Keratinocyte (primary cell): ENCODE measurements around the gene CPNE7. TPM values are rescaled to one million over a fixed set of nuclear protein-coding genes. Genes with fewer than 3 reads are reported as not detected.

Experiments
- DNase-seq: peaks from one replicate; pipeline ENCODE4 v3.0.0-alpha.2; 2011; ENCODE audit warnings: low read depth, missing footprints, low spot score
- FAIRE-seq: peaks from 2 replicates; lab custom pipeline; 2011; peaks lifted over from hg19 to GRCh38; lab: Jason Lieb, UNC
- H2AFZ ChIP-seq: 2 replicates; pipeline ENCODE4 v1.6.0; 2012; ENCODE audit warnings: low read length, control low read depth, inconsistent platforms; ENCODE audit not compliant: control insufficient read depth
- H3K27ac ChIP-seq: 2 replicates; pipeline ENCODE4 v1.5.1; 2011; ENCODE audit warnings: low read length; ENCODE audit not compliant: control insufficient read depth, insufficient read depth
- H3K27me3 ChIP-seq: 3 replicates; pipeline ENCODE4 v1.6.0; 2011; ENCODE audit warnings: low read length; ENCODE audit not compliant: control insufficient read depth, insufficient read depth; ENCODE audit errors: extremely low read depth
- H3K36me3 ChIP-seq, 2 experiments: 2 replicates in 1 of 2; 3 replicates in 1 of 2; pipeline ENCODE4 v1.5.1; 2011; ENCODE audit warnings: low read length in 2 of 2, mild to moderate bottlenecking in 1 of 2; ENCODE audit not compliant: control insufficient read depth in 2 of 2, insufficient read depth in 2 of 2; ENCODE audit errors: extremely low read depth in 1 of 2
- H3K4me1 ChIP-seq: 3 replicates; pipeline ENCODE4 v1.5.1; 2011; ENCODE audit warnings: low read length; ENCODE audit not compliant: control insufficient read depth, insufficient read depth; ENCODE audit errors: extremely low read depth
- H3K4me2 ChIP-seq: 3 replicates; pipeline ENCODE4 v1.6.0; 2011; ENCODE audit warnings: low read depth, low read length; ENCODE audit not compliant: control insufficient read depth, insufficient read depth; ENCODE audit errors: extremely low read depth
- H3K4me3 ChIP-seq, 3 experiments: fragments of 200-600 bp in 1 of 3; sonication (generic) in 1 of 3; 2 replicates in 2 of 3; 3 replicates in 1 of 3; pipeline ENCODE4 v1.5.1; 2011 to 2016; ENCODE audit warnings: low read length in 3 of 3, mild to moderate bottlenecking in 3 of 3, control low read depth in 2 of 3, inconsistent platforms in 1 of 3, low read depth in 1 of 3, mixed read lengths in 1 of 3, mixed run types in 1 of 3, moderate library complexity in 1 of 3; ENCODE audit not compliant: control insufficient read depth in 2 of 3, insufficient read depth in 2 of 3; ENCODE audit errors: extremely low read depth in 1 of 3
- H3K79me2 ChIP-seq: 2 replicates; pipeline ENCODE4 v1.6.0; 2012; ENCODE audit warnings: low read length; ENCODE audit not compliant: control insufficient read depth, insufficient read depth
- H3K9ac ChIP-seq: 3 replicates; pipeline ENCODE4 v1.6.0; 2011; ENCODE audit warnings: low read length; ENCODE audit not compliant: control insufficient read depth, insufficient read depth; ENCODE audit errors: extremely low read depth
- H3K9me1 ChIP-seq: 3 replicates; pipeline ENCODE4 v1.6.0; 2011; ENCODE audit warnings: low read length; ENCODE audit not compliant: control insufficient read depth, insufficient read depth; ENCODE audit errors: extremely low read depth
- H3K9me3 ChIP-seq: 2 replicates; pipeline ENCODE4 v1.5.1; 2012; ENCODE audit warnings: low read depth, low read length; ENCODE audit not compliant: control insufficient read depth
- H4K20me1 ChIP-seq: 3 replicates; pipeline ENCODE4 v1.6.0; 2011; ENCODE audit warnings: low read length; ENCODE audit not compliant: control insufficient read depth, insufficient read depth; ENCODE audit errors: extremely low read depth
- EZH2 ChIP-seq: IDR thresholded peaks from one replicate; pipeline ENCODE4 v1.6.1; 2012; ENCODE audit warnings: inconsistent platforms, mild to moderate bottlenecking, low read length, moderate library complexity
- dilution Hi-C: fragments of 300-500 bp; cut with MboI; formaldehyde crosslinking; loops from one replicate; pipeline ENCODE4 v1.7.0; 2020; ENCODE audit warnings: low sequenced_read_pairs; ENCODE audit not compliant: extremely low pct_ligation_motif_present
- polyA plus RNA-seq, 5 experiments: library from polyadenylated mRNA; depleted of rRNA in 3 of 5; stranded (reverse) in 3 of 5; stranded (forward) in 1 of 5; unstranded in 1 of 5; fragments of >200 nt; gene quantifications; 1 replicate in 1 of 5; 2 replicates in 3 of 5; 3 replicates in 1 of 5; pipeline versions ENCODE4 v1.2.1 to v1.2.3, GENCODE V29; 2011 to 2012; ENCODE audit warnings: missing spikeins in 2 of 5, low read depth in 1 of 5, low replicate concordance in 1 of 5
- TF ChIP-seq, protein P1 (sequence below), 3 experiments: IDR thresholded peaks in 1 of 3; conservative IDR thresholded peaks in 1 of 3; optimal IDR thresholded peaks in 1 of 3; 2 replicates in 2 of 3; 3 replicates in 1 of 3; pipeline versions ENCODE3 to v1.5.1; 2011; ENCODE audit warnings: low read length in 3 of 3, mild to moderate bottlenecking in 3 of 3, moderate library complexity in 2 of 3, control low read depth in 1 of 3, inconsistent platforms in 1 of 3; ENCODE audit not compliant: insufficient read depth in 2 of 3; ENCODE audit errors: extremely low read depth in 1 of 3

Gene CPNE7
- polyA plus RNA-seq, 1 donor (not counting 4 experiments of a cell fraction or from before 2014, with no cell fraction given), result 9.1 TPM

DNA sequence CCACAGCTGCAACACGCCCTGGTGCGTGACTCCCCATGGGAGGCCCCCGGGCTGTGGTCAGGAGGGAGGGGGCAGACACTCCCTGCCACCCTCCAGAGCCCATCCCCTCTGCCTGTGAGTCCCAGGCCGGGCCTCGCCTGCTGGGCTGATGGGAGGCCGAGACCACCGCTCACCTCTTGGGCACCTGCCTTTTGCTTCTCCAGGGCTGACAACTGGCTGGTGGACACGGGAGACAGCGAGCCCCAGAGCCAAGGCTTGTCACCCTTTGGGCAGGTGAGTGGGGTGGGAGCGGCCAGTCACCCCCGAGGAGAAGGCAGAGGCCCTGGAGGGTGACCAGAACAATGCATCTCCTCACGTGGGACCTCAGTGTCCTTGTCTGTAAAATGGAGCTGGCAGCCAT lies 61.1 kb downstream of the CPNE7 start:
- no peaks in the 10 kb centered on the region for H3K9me1 ChIP-seq
- H3K4me3 ChIP-seq, result no peak overlapping the region
- DNase-seq (no peak), FAIRE-seq (no peak)
- TF ChIP-seq, protein P1, sequence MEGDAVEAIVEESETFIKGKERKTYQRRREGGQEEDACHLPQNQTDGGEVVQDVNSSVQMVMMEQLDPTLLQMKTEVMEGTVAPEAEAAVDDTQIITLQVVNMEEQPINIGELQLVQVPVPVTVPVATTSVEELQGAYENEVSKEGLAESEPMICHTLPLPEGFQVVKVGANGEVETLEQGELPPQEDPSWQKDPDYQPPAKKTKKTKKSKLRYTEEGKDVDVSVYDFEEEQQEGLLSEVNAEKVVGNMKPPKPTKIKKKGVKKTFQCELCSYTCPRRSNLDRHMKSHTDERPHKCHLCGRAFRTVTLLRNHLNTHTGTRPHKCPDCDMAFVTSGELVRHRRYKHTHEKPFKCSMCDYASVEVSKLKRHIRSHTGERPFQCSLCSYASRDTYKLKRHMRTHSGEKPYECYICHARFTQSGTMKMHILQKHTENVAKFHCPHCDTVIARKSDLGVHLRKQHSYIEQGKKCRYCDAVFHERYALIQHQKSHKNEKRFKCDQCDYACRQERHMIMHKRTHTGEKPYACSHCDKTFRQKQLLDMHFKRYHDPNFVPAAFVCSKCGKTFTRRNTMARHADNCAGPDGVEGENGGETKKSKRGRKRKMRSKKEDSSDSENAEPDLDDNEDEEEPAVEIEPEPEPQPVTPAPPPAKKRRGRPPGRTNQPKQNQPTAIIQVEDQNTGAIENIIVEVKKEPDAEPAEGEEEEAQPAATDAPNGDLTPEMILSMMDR (optimal IDR thresholded peaks at IDR 0.05 in 1 of 3, IDR thresholded peaks at IDR 0.05 in 1 of 3, conservative IDR thresholded peaks at IDR 0.05 in 1 of 3; ENCODE audit: extremely low read depth in 1 of 3, insufficient read depth in 2 of 3, low read length in 3 of 3), result no peak
- TF ChIP-seq EZH2, result no peak
- H3K27me3 ChIP-seq, result peaks cover 10% of the 10 kb centered on the region
- H3K36me3 ChIP-seq, result no peaks in the 10 kb centered on the region
- dilution Hi-C loops, result no loop called here
- H3K27ac ChIP-seq, result no peak overlapping the region
- no peak overlapping the region for H2AFZ ChIP-seq
- H4K20me1 ChIP-seq, result no peaks in the 10 kb centered on the region
- H3K79me2 ChIP-seq, result no peaks in the 10 kb centered on the region
- peaks cover 17% of the 10 kb centered on the region for H3K4me1 ChIP-seq
- H3K4me2 ChIP-seq, result no peak overlapping the region
- no peak overlapping the region for H3K9ac ChIP-seq
- H3K9me3 ChIP-seq, result no peaks in the 10 kb centered on the region

DNA sequence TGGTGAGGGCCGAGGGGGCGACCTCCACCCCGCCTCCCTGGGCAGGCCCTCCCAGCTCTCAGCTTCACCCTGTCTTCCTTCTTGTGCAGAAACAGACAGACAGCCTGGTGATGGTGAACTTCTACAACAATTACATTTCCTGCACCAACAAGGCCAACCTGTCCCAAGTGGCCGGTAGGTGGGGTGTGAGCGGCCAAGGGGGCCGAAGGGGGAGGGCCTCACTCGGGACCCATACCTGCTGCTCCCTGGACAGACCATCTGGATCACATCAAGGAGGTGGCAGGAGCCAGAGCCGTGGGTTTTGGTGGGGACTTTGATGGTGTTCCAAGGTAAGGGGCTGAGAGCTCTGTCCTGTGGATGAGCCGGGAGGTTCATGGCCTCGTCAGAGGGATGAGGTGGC lies 61.8 kb downstream of the CPNE7 start:
- H3K27me3 ChIP-seq, result peaks cover 10% of the 10 kb centered on the region
- no peak overlapping the region for H3K4me3 ChIP-seq
- H3K27ac ChIP-seq, result no peak overlapping the region
- H3K4me1 ChIP-seq, result peaks cover 15% of the 10 kb centered on the region
- no peak overlapping the region for H2AFZ ChIP-seq
- H3K9me3 ChIP-seq, result no peaks in the 10 kb centered on the region
- no peak for TF ChIP-seq EZH2
- no peaks in the 10 kb centered on the region for H4K20me1 ChIP-seq
- DNase-seq, result no peak
- no peak overlapping the region for H3K9ac ChIP-seq
- no peak for FAIRE-seq
- no peaks in the 10 kb centered on the region for H3K9me1 ChIP-seq
- dilution Hi-C loops, result no loop called here
- no peak overlapping the region for H3K4me2 ChIP-seq
- H3K79me2 ChIP-seq, result no peaks in the 10 kb centered on the region
- H3K36me3 ChIP-seq, result no peaks in the 10 kb centered on the region

DNA sequence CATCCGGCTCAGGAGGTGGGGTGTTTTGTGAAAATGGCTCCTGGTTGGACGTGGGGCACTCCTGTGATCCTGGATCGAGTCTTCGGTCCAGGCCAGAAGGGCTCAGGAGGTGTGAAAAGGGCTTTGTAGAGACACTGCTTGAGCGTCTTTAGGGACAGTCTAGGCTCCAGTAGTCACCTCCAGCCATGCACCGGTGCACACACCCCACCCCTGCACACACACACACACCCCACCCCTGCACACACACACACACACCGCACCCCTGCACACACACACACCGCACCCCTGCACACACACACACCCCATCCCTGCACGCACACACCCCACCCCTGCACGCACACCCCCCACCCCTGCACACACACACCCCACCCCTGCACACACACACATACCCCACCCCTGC lies 62.9 kb downstream of the CPNE7 start:
- Histone ChIP-seq H3K4me1 (peaks cover 4% of the 10 kb centered on the region), H3K9ac (no peak overlapping the region), H3K9me1 (no peaks in the 10 kb centered on the region), H2AFZ (no peak overlapping the region), H3K27ac (no peak overlapping the region), H3K4me3 (no peak overlapping the region), H3K79me2 (no peaks in the 10 kb centered on the region), H3K36me3 (no peaks in the 10 kb centered on the region), H3K9me3 (no peaks in the 10 kb centered on the region), H3K4me2 (no peak overlapping the region), H3K27me3 (peaks cover 10% of the 10 kb centered on the region), H4K20me1 (no peaks in the 10 kb centered on the region)
- FAIRE-seq (no peak), DNase-seq (no peak)
- TF ChIP-seq EZH2, result no peak
- TF ChIP-seq, protein P1 (optimal IDR thresholded peaks at IDR 0.05 in 1 of 3, IDR thresholded peaks at IDR 0.05 in 1 of 3, conservative IDR thresholded peaks at IDR 0.05 in 1 of 3; ENCODE audit: extremely low read depth in 1 of 3, insufficient read depth in 2 of 3, low read length in 3 of 3), result no peak
- dilution Hi-C loops, result no loop called here
